GM12874 (cell line): Measurements from ENCODE around the gene FBXW4.

Source experiments
- TF ChIP-seq, protein P1 (sequence below): IDR thresholded peaks from 2 replicates; pipeline ENCODE4 v1.5.1; 2011; ENCODE audit warnings: low read depth, mild to moderate bottlenecking, control low read depth, low read length, moderate library complexity; ENCODE audit not compliant: insufficient read depth

The FBXW4 gene

GRCh38 chr10:101562231-101562630 is 132.7 kb downstream of the FBXW4 start:
- TF ChIP-seq, protein P1, sequence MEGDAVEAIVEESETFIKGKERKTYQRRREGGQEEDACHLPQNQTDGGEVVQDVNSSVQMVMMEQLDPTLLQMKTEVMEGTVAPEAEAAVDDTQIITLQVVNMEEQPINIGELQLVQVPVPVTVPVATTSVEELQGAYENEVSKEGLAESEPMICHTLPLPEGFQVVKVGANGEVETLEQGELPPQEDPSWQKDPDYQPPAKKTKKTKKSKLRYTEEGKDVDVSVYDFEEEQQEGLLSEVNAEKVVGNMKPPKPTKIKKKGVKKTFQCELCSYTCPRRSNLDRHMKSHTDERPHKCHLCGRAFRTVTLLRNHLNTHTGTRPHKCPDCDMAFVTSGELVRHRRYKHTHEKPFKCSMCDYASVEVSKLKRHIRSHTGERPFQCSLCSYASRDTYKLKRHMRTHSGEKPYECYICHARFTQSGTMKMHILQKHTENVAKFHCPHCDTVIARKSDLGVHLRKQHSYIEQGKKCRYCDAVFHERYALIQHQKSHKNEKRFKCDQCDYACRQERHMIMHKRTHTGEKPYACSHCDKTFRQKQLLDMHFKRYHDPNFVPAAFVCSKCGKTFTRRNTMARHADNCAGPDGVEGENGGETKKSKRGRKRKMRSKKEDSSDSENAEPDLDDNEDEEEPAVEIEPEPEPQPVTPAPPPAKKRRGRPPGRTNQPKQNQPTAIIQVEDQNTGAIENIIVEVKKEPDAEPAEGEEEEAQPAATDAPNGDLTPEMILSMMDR = no peak

DNA sequence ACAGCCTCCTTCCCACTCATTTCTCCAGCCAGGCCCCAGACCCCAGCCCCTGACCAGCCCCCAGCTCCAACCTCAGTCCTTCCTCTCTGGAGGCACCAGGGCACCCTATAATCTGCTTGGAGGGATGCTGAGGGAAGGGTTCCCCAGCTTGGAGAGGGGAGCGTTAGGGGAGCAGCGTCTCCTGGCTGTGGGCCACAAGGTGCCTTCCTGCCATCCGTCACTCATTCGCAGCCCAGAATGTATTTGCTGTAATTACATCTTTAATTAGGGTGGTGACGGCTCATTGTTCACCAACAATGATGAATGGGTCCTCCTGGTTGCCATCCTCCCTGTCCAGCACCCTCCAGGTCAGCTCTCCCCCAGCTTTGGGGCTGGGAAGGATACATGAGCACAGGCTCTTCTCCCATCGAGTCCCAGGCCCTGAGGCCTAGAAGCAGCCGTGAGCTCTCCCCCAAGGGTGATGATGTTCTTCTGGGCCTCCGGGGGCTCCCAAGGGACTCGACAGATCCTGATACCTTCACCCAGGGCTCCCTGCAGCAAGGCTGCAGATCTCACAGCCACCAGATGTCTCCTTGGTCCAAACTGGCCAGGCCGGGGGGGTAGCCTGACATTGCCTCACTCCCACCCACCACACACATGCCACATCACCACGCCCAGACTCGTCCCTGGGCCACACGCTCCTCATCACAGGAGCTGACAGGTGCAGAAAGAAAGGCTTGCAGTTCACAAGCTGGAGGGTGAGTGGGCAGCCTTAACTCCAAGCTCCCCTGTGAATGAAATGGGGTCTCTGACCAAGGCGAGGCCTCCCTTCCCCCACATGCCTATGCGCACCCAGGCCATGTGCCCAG is 133.7 kb downstream of the FBXW4 start:
- TF ChIP-seq, protein P1 = no peak
